ENCODE measurements around the gene MAP4K4.

DNA sequence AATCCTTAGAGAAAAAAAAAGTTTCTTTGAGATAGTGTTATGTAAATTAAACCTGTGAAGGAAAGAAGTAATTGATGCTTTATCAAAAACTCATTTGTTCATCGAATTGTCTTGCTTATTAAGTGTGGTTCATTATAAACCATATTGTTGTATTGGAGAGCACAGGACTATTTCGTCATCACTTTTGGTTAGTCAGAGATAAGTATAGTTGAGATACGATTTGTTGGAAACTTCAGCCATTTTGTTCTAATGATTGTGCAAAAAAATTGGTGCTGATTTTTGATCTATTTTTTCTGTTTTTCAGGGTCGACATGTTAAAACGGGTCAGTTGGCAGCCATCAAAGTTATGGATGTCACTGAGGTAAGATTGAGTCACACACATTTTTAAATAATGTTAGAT is 92.9 kb downstream of the MAP4K4 start:
- TF ChIP-seq, protein P1, sequence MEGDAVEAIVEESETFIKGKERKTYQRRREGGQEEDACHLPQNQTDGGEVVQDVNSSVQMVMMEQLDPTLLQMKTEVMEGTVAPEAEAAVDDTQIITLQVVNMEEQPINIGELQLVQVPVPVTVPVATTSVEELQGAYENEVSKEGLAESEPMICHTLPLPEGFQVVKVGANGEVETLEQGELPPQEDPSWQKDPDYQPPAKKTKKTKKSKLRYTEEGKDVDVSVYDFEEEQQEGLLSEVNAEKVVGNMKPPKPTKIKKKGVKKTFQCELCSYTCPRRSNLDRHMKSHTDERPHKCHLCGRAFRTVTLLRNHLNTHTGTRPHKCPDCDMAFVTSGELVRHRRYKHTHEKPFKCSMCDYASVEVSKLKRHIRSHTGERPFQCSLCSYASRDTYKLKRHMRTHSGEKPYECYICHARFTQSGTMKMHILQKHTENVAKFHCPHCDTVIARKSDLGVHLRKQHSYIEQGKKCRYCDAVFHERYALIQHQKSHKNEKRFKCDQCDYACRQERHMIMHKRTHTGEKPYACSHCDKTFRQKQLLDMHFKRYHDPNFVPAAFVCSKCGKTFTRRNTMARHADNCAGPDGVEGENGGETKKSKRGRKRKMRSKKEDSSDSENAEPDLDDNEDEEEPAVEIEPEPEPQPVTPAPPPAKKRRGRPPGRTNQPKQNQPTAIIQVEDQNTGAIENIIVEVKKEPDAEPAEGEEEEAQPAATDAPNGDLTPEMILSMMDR (IDR thresholded peaks at IDR 0.05), result no peak
- no peak for TF ChIP-seq POLR2A (IDR thresholded peaks at IDR 0.05)

Measured in adrenal gland (tissue), 5 donors.